Hematopoietic multipotent progenitor cell treated with erythropoietin and hydrocortisone succinate and interleukin-3 and kit ligand, for 4 days (in vitro differentiated cells): Measurements from ENCODE around the gene ARL13A.
"Not testable (repeated sequence)": the region's sequence is repeated elsewhere in the genome, so short reads cannot be mapped to it uniquely, and the experiment has no call there.

ENCODE experiments used
- DNase-seq: peaks from one replicate; pipeline ENCODE4 v3.0.0-alpha.2; 2015

Gene ARL13A

GRCh38 chrX:100969408-100969807 lies at the start of gene ARL13A:
Gene ARL13A (plus strand): TSS chrX:100969708. CDS start chrX:100973690, 3,982 bp downstream.
- no peak for DNase-seq

DNA sequence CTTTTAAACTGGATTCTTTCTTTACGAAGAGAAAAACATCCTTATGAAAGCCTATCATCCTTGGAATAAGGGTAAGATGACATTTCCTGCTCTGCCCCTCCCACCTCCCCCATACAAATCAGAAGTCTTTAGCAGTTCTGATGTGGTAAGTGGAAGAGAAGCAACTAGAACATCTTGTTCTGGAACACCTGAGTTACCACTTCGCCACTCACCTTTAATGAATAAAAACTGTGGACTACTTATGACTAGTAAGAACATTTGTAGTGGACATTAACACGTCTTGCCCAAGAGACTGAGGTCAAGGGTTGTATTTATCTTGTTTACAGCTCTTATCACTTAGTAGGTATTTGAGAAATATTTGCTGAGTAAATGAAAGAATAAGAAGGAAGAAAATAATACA lies 45.1 kb upstream of the ARL13A start:
- DNase-seq, result no peak

DNA sequence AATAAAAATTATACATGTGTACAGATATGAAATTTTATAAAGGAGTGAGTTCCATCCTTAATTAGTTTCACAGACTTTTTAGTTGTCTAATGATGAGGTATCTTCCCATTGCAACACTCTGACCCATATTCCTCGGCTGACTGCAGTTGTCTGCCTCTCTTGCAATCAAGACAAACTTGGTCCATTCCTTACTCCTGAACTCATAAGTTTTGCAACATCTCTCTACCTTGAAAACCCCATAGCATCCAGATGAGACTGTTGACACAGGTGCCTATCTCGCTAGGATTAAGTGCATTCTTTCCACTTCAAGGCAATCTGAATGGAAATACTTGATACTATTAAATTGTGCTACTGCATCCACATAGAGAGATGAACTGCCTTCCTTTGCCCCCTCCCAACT lies 43.1 kb upstream of the ARL13A start:
- no peak for DNase-seq

DNA sequence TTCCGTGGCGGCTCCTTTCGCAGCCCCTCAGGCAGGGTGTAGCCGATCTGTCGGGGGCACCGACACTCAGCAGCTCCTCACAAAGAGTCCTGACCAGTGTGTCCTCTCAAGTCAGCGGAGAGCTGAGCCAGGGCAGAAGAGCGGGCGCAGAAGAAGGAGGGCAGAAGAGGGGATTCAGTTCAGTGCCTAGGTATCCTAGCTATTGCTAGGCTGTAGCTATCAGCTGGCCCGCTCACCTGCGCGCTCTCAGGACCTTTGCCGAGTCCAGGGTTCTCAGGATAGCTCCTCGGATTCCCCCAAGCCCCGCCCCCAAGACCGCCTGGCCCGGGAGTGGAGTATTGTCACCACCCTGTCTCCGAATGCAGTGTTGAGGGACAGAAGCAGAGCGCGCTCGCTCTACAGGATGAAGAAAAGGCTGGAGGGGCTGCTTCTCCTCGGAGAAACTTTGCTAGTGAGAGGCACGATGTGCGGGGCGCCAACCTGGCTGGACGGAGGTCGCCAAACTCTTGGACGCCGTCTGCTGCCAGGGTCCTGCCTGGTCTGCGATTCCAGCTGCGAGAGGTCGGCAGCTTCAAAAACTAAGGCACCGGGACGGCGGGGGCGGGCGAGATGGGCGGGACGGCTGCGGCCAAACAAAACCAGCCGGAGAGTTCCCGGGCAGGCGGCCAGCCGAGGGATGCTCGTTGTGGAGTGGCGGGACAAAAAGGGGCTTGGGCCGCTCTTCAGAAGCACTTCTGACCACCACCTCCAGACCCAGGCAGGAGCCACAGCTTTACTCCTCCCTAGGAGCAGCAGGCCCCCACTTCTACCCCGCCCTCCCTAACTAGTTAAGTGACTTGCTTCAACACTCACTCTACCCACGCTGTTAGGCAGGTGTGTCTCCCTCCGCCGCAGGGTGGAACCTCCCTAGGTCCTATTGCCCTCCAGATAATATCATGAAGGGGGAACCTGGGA lies 40.6 kb upstream of the ARL13A start, which contains the start of gene XKRX:
XKRX (minus strand) TSS at position 258 of the 954 bp plus-strand sequence. CDS start 613 bp downstream, outside the sequence.
- peak; percentile 16 for DNase-seq

GRCh38 chrX:100931218-100931924 lies 38.1 kb upstream of the ARL13A start:
- DNase-seq, result no peak

DNA sequence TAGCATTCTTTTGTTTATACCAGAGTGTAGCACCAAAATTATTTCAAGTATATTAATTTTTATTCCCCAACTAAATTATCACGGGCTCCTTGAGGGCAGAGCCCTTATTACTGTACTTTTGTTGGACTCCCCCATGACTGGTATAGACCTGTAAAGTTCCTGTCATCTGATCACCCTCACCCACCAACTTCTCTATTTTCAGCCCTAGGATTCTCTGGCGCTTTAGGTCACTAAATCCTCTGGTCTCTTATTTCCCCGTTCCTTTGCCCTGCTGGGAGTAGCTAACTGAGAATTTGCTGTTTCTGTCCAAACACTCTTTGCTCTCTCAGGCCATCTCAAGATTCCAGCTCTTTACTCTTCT lies 37.6 kb upstream of the ARL13A start:
- DNase-seq, result no peak

DNA sequence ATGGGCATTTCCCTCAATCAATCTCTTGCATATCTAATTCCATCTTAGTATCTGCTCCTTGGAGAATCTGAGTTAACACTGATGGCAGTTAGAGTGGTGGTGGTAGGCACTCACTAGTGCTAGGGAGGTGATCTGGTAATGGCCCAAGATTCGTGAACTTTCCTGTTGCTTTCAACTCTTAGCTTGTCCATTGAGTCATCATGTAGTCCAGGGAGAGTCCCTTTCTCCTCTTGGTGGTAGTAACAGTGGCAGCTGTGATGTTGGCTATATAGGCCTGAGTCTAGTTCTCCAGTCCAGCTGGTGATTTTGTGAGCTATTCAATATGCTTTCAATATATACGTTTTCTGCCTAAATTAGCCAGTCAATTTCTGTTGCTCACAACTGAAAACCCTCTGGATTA lies 33.7 kb upstream of the ARL13A start:
- no peak for DNase-seq

DNA sequence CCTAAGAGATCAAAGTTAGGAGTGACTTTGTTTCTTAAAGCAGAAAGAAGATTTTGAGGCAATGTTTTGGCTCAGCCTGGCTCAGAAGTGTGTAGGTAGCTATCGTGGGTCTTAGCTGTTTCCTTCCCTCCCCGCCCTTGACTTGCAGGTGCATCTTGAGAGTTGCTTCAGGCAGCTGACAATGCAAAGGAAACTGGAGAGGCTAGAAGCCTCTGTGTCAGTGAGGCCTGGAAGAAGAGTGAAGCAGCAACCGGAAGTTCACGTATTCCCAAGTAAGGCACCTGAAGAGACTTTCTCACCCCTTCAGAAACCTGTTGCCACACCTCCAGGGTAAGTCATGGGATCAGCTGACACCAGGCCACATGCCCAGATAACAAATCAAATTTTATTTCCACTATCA lies 30.2 kb upstream of the ARL13A start:
- no peak for DNase-seq

DNA sequence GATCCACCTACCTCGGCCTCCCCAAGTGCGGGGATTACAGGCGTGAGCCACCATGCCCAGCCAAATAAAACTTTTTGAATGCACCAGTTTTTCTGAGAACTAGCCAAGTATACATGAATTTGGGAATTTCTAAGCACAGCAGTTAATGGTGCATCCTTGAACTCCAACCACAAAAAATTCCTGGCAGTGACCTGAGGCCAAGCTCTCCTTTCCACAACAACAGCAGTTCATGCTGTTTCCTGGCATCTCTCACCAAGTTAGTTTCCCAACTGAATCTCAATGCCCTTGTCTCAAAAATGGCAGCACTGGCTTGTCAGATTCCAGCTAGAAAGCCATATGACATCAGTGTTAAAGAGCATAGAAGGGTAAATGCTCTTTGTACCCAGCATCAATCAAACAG lies 24.9 kb upstream of the ARL13A start:
- no peak for DNase-seq

- DNase-seq, result no peak
Observed at GRCh38 chrX:100946299-100946927, 23.1 kb upstream of the ARL13A start.

GRCh38 chrX:100948557-100948956 lies 21.0 kb upstream of the ARL13A start:
- DNase-seq, result no peak

DNA sequence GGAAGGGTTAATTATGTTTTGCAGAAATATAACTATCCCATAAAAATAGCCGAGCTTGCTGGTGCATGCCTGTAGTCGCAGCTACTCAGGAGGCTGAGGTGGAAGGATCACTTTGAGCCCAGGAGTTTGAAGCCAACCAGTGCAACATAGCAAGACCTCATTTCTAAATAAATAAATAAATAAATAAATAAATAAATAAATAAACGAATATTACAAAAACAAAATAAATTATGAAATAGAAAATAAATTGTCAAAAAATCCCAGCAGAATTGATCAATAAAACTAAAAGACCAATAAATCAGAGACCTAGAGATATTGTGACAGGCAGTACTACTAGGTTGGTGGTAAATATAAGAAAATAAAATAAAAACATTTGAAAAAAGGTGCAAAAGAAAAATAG lies 6.7 kb upstream of the ARL13A start:
- DNase-seq, result no peak

GRCh38 chrX:100964362-100964761 lies 5.1 kb upstream of the ARL13A start:
- DNase-seq, result no peak

- no peak for DNase-seq
Observed at GRCh38 chrX:100969936-100970335, 428 bp downstream of the ARL13A start.

GRCh38 chrX:100973411-100973810 lies 3.9 kb downstream of the ARL13A start:
- DNase-seq, result no peak

DNA sequence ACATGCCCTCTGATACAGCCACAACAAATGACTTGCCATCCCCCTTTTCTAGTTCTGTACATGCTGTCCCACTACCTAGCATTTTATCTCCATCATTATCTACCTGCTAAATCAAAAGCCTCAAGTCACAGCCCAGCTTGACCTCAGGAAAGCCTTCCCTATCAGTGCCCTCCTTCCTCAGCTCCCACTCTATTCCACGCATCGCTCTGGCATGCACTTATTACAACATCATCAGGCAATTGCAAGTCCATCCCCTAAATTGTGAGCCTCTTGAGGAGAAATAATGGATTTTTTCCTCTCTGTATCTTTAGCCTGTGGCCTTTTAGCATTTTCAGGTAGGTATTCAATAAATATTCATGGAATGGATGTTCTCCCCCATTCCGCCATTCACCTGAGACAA lies 5.7 kb downstream of the ARL13A start:
- no peak for DNase-seq

GRCh38 chrX:100976211-100976610 lies 6.7 kb downstream of the ARL13A start:
- DNase-seq, result no peak

- no peak for DNase-seq
Observed at GRCh38 chrX:100979881-100980607, 10.5 kb downstream of the ARL13A start.

DNA sequence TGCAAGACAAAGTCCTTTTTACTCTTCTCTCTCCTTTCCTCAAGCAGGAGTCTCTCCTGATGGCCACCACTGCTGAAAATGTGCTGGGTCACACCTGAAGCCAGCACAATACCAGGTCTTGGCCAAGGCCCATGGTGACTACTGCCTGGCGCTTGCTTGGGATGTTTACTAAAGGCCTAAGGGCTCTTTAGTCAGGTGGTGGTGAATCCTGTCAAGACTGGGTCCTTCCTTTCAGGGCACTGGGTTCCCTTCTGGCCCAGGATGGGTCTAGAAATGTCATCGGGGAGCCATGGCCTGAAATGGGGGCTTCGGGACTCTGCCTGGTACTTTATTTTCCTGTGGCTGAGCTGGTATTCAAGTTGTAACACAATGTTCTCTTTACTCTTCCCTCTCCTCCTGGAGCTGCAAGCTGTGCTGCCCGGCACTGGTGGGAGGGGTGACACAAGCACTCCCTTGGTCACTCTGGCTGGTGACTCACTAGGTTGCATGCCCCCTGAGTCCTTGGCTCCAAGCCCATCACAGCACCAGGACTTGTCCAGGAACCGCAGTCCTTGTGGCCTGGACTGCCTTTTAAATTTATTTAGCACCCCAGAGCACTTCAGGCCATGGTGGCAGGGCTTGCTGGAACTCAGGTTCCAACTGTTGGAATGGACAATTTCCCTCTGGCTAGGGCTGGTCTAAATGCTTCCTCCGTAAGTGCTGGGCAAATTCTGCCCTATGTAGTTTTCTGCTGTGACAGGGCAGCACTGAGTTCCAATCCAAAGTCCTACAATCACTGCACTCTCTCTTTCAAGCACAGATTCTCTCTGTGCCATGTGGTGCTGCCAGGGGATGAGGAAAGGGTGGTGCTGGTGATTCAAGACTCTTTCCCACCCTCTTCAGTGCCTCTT lies 11.3 kb downstream of the ARL13A start:
- DNase-seq, result no peak

- DNase-seq, result not testable (repeated sequence)
Observed at GRCh38 chrX:100981498-100981845, 12.0 kb downstream of the ARL13A start.

DNA sequence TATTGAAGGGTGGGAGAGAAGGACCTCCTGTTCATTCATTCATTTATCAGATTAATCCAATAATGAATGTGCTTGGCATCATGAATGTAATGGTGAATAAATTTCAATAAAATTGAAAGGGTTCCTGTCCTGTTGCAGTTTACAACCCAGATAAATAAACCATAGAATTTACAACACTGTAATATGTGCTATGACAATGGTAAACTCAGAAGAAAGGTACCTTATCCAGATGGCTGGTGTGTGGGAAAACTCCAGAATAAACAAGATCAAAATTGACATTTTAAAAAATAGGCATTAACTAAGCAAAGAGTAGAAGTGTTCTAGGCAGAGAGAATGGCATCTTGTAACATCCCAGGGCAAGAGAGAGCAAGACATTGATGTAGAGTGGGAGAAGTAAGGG lies 15.3 kb downstream of the ARL13A start:
- DNase-seq, result no peak

DNA sequence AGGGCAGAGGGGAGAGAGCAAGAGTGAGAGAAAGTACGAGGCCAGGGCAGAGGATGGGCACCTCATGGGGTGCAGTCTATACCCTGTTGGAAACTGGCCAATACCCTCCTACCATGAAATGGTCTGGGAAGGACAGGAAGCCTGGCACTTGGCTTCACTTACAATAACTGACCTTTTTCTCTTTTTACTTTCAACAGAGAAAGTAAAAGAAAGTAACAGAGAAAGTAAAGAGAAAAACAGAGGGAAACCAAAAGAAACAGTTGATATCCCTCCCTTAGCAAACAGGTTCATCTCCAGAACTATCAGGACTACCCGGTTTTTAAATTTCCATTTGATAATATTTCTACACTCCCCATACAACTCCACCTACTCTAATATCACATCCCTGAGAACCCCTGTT lies 20.6 kb downstream of the ARL13A start:
- DNase-seq, result no peak
